Suppressor macrophage treated with lipopolysaccharide for 4 hours (primary cell): ENCODE measurements around the gene SND1.
"Not testable (repeated sequence)": the region's sequence is repeated elsewhere in the genome, so short reads cannot be mapped to it uniquely, and the experiment has no call there.

Source experiments
- DNase-seq: peaks from one replicate; pipeline ENCODE4 v3.0.0-alpha.2; 2020

SND1 gene

DNA sequence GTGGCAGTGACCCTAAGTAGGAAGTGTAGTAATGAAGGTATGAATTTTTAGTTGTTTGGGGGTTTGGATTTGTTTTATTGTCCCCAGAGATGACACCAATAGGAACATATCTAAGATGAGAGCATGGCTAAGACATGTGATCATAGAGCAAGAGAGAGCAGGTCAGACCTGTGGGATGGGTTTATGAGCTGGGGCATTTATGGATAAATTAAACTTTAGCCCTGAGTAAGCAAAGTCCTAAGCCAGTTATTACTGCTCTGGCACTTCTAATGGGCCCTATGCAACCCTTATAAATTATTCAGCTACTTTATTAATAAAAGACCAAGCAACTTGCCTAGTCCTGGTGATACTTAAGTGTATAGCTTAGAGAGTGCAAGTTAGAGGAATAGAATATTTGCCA, 294.1 kb downstream of the SND1 start:
- DNase-seq = no peak

DNA sequence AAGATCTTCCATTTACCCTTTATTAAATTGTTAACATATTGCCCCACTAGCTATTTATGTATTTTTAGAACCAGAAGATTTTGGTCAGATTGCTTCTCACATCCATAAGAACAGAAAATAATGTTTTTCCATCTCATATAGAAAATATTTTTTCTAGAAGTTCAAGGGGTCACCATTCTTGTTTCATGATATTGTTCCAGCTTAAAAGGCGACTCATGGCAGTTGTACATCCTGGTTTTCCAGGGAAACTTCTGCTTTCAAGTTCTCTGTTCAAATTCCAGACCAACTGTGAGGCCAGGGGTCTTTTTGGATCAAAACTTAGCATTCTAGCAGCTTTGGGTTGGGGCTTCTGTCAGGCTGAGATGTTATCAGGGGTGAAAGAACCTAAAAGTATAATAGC, 294.9 kb downstream of the SND1 start:
- no peak for DNase-seq

DNA sequence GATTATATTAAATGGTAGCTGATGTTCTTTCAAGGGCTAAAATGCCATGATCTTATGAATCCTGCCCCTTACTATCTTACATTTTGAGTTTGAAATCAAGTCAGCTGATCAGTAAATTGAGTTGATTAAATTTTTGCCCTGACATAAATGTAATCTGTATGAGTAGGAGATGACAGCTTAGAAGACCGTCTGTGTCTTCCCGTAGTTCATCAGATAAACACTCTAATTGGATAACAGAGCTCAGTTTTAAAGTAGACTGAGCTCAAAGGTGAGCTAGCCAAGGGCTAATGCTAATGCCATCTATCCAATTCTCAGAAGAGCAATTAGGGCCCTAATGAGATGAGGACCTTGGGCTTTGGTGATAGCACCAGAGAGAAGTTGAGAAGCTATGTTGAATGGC, 296.3 kb downstream of the SND1 start:
- DNase-seq = no peak

DNA sequence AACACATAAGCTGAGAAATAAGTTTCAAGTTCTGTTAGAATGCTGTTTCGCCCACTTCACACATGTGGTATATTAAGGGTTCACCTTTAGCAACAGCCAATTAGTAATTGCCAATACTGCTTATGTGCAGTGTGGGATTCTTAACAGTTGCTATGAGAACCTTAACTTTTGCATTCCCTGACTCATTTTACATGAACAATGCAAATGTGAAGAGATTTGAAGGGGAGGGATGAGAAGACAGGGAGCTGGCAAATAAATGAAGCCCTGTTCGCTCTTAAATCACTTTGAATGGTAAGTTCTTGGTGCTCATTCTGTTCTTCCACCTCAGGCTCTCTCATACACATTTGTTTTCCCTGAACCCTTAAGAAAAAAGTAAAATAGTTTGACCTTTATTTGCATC, 296.9 kb downstream of the SND1 start:
- DNase-seq = no peak

GRCh38 chr7:127949769-127950222, 297.8 kb downstream of the SND1 start:
- DNase-seq = no peak

DNA sequence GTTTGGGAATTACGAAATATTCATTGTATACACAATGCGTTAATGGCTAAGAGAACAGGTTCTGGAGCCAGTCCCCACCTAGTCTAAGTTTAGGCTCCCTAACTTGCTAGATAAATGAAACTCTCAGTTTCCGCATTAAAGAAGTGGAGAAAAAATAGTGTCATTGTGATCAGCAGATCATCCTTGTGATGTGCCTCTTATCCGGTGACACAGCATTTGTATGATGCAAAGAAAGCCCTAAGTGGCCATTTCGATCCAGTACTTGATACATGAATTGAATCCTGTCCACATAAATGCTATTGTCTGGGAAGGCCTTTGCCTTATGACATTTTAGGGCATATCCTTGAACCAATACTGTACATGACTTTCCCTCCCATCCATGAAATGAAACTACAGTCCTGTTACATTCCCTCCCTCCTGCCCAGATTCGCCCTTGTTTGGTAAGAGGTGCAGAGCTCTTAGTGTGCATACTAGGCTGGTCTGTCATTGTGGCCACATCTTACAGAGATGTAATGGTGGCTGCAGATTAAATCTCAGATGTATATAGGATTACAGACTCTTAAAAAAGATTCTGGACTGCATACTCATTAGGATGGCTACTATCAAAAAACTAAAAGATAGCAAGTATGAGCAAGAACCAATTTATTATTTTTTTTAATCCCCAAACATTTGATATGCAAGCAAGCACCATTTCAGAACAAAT, 298.4 kb downstream of the SND1 start:
- DNase-seq = peak; percentile 18

- peak; percentile 35 for DNase-seq
Observed at GRCh38 chr7:127953423-127954356, 301.7 kb downstream of the SND1 start.

- DNase-seq = no peak
Observed at GRCh38 chr7:127954357-127954748, 302.4 kb downstream of the SND1 start.

- DNase-seq = no peak
Observed at GRCh38 chr7:127955051-127955531, 303.1 kb downstream of the SND1 start.

GRCh38 chr7:127957886-127958285, 305.9 kb downstream of the SND1 start:
- DNase-seq = no peak

GRCh38 chr7:127959770-127960169, 307.8 kb downstream of the SND1 start:
- DNase-seq = no peak

- DNase-seq = no peak
Observed at GRCh38 chr7:127961786-127962453, 309.9 kb downstream of the SND1 start.

- no peak for DNase-seq
Observed at GRCh38 chr7:127962589-127963361, 310.8 kb downstream of the SND1 start.

DNA sequence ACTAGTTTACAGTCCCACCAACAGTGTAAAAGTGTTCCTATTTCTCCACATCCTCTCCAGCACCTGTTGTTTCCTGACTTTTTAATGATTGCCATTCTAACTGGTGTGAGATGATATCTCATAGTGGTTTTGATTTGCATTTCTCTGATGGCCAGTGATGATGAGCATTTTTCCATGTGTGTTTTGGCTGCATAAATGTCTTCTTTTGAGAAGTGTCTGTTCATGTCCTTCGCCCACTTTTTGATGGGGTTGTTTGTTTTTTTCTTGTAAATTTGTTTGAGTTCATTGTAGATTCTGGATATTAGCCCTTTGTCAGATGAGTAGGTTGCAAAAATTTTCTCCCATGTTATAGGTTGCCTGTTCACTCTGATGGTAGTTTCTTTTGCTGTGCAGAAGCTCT, 311.9 kb downstream of the SND1 start:
- DNase-seq = not testable (repeated sequence)

DNA sequence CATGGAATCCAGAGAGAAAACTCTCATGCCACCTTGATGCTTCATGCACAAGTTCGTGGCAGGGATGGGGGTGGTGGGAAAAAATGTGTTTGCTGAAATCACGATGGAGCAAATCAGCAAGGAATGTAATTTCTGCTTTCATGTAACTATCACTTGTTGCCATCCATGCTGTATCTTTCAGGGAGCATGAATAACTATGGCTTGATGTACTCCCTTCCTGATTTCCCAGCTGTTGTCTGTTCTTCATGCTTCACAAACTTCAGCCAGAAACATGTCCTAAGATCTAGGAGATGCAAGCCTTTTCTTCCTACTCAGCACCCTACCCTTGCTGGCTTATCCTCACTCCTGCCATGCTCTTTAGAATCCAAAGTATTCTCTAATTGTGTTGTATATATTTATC, 315.3 kb downstream of the SND1 start:
- no peak for DNase-seq

DNA sequence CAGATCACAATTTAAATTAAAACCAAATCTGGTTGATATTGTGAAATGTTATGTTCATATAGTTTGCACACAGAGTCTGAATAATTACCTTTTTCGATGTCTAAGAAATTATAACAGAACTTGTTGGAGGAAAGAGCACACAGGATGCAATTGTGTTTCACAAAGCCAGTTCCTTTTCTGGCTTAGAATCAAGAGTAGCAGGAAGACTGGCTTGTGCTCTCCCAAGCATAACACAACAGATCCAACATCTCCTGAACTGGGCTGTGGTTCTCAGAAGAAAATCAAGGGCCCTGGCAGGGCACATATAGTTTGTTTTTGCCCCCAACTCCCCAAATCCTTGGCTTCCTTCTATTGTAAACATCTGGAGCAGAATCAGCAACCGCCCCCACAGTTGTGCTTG, 316.6 kb downstream of the SND1 start:
- DNase-seq = no peak

GRCh38 chr7:127973832-127974231, 321.8 kb downstream of the SND1 start:
- DNase-seq = no peak

- DNase-seq = no peak
Observed at GRCh38 chr7:127974446-127975035, 322.5 kb downstream of the SND1 start.

- no peak for DNase-seq
Observed at GRCh38 chr7:127976056-127976737, 324.2 kb downstream of the SND1 start.

DNA sequence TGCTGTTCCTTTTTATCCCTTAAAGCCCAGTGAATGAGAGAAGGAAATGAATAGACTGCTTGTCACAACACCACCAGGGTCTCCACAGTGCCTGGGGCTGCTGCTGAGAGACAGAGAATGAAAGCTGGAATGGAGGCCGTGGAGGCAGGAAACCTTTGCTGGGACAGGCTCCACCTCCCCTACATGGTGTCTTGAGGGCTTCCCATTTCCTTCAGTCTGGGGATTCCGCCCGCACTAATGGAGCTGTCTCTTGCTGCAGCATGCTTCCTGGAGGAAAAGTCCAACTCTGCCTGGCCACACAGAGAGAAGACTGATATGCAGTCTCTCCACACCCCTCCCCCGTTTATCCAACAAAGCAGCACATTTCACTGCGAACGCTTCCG, 324.7 kb downstream of the SND1 start:
- no peak for DNase-seq

GRCh38 chr7:127978421-127978820, 326.4 kb downstream of the SND1 start:
- DNase-seq = no peak
